Thyroid gland (tissue), 4 donors: Measurements from ENCODE around the gene MRPS10.

Experiments
- CTCF ChIP-seq, 6 experiments: fragments of 200-600 bp in 3 of 6; fragments of 450-650 bp in 3 of 6; sonication (generic) in 3 of 6; IDR thresholded peaks; one replicate each; pipeline ENCODE4 v1.5.1; 2016 to 2019; ENCODE audit warnings: antibody characterized with exemption in 6 of 6, mild to moderate bottlenecking in 2 of 6, inconsistent platforms in 1 of 6, moderate library complexity in 1 of 6
- POLR2A ChIP-seq, 2 donors: fragments of 450-650 bp; IDR thresholded peaks; one replicate each; pipeline ENCODE4 v1.6.1; 2017; ENCODE audit warnings: antibody characterized with exemption in 2 of 2, mild to moderate bottlenecking in 2 of 2, moderate library complexity in 1 of 2

GRCh38 chr6:42263165-42263728 lies 45.6 kb upstream of the MRPS10 start:
- TF ChIP-seq CTCF (IDR thresholded peaks at IDR 0.05) (no peak), POLR2A (IDR thresholded peaks at IDR 0.05) (no peak)
